HG03066 (cell line): ENCODE results near the gene TMED7.
"Not testable (repeated sequence)": the region's sequence is repeated elsewhere in the genome, so short reads cannot be mapped to it uniquely, and the experiment has no call there.

ENCODE experiments used
- ATAC-seq: cut with Tn5 transposase; IDR thresholded peaks from one replicate; pipeline ENCODE4 v1.9.1; 2021; ENCODE audit warnings: low read depth; ENCODE audit not compliant: unreplicated experiment

The TMED7 gene

GRCh38 chr5:115625579-115626444, at the start of gene TMED7:
TMED7 (minus strand) TSS chr5:115626036; CDS start chr5:115625792, 244 bp downstream.
- ATAC-seq = peak; percentile 86

GRCh38 chr5:115674782-115675181, 48.9 kb upstream of the TMED7 start:
- ATAC-seq = not testable (repeated sequence)

DNA sequence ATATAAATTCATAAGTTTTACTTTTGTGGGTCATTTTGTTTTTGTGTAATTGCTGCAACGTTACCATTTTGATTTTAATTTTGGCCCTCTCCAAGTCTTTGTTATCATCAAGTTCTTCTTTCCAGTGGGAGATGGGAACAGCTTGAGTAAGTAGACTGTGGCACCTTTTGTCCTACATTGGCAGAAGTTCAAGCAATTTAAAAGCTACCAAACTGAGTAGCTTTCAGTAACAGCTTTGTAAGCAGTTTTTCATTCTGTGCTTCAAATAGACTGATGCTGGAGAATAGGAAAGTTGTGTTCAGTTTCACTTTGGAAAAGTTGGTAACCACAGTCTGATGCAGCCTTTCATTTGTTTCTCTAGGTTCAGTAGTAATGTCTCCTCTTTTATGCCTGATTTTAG, 47.8 kb upstream of the TMED7 start:
- ATAC-seq = no peak

DNA sequence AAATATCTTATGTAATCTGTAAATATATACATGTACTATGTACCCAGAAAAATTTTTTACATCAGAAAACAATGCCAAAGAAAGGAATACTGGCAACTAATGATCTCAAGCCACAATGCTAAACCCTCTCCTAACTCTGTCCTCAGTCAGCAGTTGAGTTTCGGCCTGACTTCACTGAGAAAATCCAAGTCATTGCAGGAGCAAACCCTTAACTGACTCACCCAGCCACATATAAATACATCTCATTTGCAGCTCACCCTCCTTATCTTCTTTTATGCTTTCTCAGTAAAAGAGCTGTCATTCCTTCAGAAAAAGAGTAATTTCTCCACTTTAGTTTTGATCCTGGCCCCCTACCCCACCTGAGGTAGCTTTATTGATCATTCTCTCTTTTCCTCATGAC, 46.1 kb upstream of the TMED7 start:
- ATAC-seq = no peak

DNA sequence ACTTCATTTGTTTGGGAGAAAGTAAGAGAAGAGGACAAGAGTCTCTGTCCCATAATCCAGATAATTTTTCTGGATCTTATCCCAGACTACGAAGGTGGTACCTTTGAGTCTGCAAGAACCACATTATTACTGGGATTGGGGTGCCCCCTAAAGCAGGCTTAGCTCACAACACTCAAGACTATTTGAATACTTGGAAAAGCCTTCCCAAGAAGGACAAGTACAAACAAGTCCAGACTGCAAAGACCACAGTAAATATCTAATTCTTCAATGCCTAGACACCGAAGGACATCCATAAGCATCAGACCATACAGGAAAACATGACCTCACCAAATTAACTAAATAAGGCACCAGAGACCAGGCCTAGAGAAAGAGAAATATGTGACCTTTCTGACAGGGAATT, 40.2 kb upstream of the TMED7 start:
- no peak for ATAC-seq

- ATAC-seq = no peak
Measured at GRCh38 chr5:115661563-115661962, 35.7 kb upstream of the TMED7 start.

DNA sequence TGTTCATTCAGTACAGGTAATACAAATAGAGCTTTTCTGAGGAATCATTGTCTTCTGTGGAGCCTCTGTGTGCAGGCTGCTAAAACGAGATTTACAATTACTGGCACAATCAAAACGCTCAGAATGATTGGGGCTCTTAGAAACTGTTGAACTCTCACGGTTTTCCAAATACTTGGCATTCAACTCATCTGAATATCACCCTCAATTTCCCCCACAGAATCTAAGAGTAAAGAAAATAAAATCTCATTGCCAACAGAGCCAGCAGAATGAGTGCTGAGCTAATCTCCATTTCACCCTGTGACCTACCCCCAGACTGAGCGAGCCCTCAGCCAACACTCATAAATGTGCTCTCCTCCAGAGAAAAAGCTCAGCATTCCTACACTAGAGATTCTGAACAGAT, 35.3 kb upstream of the TMED7 start:
- ATAC-seq = no peak

DNA sequence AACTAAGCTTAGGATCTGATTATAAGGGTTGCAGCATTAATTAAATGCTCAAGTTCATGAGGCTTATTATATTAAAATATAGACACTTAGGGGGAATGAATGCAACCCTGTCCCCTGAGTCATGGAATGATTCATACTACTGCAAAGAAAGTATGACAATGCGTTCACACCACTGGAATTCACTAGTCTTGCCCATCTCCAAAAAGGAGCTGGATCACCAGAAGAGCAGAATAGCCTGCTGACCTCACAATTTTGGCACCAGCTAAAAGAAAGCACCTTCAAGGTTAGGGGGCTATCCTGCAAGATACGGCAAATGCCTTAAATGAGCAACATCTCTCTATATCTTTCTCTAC, 32.0 kb upstream of the TMED7 start:
- no peak for ATAC-seq

DNA sequence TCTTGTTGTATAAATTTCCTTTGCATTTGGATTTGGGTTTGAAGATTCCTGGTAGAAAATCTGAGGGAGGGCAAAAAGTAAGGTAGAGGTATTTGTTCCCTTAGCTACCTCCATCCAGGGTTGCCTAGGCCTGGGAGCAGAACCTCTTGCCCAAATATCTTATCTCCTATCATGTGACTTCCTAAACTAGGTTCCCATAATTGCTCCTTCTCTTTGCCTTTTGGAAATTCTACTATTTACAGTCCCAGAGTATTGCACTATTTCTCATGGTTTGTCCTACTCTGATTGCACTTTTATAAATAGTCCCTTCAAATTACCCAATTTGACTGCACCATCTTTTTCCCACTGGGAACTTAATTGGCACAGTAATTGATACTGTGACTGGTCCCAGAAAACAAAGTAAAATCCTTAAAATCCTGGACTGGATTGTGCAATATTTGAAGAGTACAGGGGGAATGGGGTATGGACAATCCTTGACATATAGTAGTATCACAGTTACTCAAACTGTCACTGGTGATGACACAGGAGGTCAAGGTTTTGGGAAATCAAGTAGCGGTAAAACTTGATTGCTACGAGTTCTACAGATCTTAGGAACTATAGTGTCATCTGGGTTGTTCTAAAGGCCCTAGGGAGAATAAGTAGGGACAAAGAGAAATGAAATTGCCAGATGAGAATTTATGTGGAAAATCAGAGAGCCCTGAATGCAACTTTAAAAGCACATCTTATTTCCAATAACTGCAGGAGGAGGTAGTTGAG, 31.5 kb upstream of the TMED7 start:
- no peak for ATAC-seq

- ATAC-seq = no peak
Measured at GRCh38 chr5:115656404-115656803, 30.6 kb upstream of the TMED7 start.

- no peak for ATAC-seq
Measured at GRCh38 chr5:115655994-115656393, 30.2 kb upstream of the TMED7 start.

GRCh38 chr5:115649541-115649940, 23.7 kb upstream of the TMED7 start:
- no peak for ATAC-seq

DNA sequence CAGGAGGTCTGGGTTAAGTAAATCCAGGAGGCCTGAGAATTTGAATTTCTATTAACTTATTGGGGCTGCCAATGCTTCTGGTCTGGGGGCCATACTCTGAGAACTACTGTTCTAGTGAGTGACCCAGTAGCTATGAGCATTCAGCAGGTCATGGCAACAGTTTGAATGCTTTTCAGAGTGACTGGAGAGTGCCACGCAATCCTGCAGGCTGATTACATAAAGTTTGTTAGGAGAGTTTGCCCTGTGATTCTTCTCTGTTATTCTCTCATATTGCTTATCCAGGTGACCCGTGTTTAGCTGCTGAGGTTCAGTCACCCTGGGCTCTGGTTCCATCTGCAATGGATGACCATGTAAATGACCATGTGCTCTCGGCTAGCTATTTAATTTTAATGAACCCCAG, 22.2 kb upstream of the TMED7 start:
- no peak for ATAC-seq

DNA sequence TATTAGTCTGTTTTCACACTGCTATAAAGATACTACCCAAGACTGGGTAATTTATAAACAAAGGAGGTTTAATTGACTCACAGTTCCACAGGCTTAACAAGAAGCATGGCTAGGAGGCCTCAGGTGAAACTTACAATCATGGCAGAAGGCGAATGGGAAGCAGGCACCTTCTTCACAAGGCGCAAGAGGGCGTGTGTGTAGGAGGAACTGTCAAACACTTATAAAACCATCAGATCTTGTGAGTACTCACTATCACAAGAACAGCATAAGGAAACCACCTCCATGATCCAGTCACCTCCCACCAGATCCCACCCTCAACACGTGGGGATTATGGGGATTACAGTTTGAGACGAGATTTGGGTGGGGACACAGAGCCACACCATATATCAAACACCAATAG, 19.6 kb upstream of the TMED7 start:
- not testable (repeated sequence) for ATAC-seq

GRCh38 chr5:115644046-115644445, 18.2 kb upstream of the TMED7 start:
- ATAC-seq = no peak

DNA sequence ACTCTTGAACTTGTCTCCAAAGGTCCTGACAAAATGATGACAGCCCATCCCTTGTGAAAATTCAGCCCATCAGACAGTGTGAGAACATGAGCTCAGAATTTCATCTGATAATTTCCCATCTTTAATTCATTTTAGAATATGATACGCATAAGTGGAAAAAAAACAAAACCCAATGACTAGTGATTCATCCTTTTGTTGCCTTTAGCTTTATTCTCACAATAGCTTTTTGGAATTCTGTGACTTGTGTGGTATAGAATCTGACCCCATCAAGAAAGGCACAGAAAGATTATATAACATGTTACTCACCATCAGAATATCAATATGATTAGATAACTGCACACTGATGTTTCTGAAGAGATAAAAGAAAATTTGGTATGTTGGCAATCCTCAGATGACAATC, 16.1 kb upstream of the TMED7 start:
- ATAC-seq = no peak

GRCh38 chr5:115640274-115640673, 14.4 kb upstream of the TMED7 start:
- peak; percentile 30 for ATAC-seq

DNA sequence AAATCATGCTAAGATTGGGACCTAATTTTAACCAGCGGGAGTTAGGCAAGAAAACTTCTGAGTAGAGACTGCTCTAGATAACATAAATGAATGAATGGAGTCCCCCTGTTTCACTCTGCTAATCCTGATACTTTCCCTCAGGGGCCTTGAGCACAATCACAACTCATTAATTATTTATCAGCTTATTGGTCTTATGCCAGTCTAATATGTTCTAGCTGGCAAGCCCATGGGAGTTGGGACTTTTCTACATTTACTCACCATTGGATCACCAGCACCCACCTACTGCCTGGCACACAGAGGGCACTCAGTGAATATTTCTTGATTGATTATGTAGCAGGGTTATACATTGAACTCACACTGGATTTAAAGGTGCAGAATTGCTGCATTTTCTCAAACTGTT, 13.5 kb upstream of the TMED7 start:
- ATAC-seq = no peak

GRCh38 chr5:115637507-115637906, 11.7 kb upstream of the TMED7 start:
- no peak for ATAC-seq

GRCh38 chr5:115636008-115636407, 10.2 kb upstream of the TMED7 start:
- ATAC-seq = no peak

GRCh38 chr5:115634343-115635132, 8.7 kb upstream of the TMED7 start:
- peak; percentile 70 for ATAC-seq
